Measurements from ENCODE around the gene RAD51B. TPM values are rescaled to one million over a fixed set of nuclear protein-coding genes. Genes with fewer than 3 reads are reported as not detected.
A peak's percentile ranks its signal among the peaks of the same experiment; 100 is the strongest.

Gene RAD51B
- total and polyA plus RNA-seq, 2 of the 13 experiments (the other 11 are each of a cell fraction or from before 2014, with no cell fraction given): 7.0 to 9.5 TPM

DNA sequence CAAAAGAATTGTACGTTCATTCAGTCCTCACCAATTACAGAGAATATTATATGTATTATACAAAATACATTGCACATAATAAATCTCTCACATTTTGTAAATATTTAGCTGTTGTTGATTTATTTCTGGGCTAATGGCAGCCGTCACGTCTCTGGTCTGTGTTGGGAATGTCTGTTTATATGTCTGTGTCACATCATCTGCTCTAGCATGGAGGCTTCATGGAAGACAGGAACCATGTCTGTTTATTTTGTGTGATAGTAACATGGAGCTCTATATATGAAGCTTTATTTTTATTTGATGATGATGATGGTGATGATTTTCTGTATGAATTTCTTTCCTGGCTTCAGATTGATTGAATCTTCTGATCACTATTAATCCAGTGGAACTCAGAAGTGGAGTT, 138.4 kb downstream of the RAD51B start (continued):
- no peak for TF ChIP-seq POLR2AphosphoS5 (IDR thresholded peaks at IDR 0.05; ENCODE audit: low read depth, low read length)

DNA sequence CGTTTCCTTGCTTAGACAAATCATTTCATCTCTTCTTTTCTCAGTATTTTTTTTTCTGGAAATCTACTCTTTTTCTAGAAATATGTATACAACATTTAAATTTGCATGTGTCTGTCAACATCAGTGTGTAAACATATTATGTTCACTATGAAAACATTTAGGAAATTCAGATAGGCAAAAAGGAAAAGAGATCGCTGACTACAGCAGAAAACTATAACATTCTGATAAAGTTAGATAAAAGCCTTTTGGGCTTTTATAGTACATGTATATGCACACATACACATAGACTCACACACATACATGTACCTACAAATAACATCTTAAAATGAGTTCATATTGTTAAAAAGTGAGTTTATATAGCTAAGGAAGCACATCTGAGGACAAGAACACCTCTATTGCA, 142.1 kb downstream of the RAD51B start:
- no peak overlapping the region for H3K27ac ChIP-seq (ENCODE audit: extremely low read length, insufficient read depth, low read length)
- no peak for FAIRE-seq
- ATAC-seq: no peak

DNA sequence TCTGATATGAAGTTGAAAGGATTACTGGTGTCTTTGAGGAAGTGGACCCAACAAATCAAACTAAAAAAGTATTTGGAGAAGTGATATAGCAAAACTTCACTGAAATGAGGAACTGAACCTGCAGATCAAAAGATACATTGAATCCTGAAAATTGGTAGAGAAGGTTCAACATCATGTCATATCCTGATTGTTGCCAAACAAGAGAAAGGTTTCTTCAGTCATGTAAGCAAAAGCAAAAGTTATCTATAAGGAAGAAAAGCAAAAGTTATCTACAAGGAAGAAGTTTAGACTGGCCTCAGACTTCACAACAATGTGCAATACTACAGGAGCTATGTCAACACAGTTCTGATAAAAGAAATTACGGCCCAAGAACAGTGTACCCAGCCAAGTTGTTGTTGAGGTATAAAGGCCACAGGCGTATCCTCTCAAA, 142.7 kb downstream of the RAD51B start:
- BruUV-seq (replicated peaks): no TSS peak
- Histone ChIP-seq H3K9me3 (ENCODE audit: low read length) (no peaks in the 10 kb centered on the region), H3K27ac (ENCODE audit: extremely low read length, insufficient read depth, low read length) (no peak overlapping the region), H3K4me1 (ENCODE audit: insufficient read depth, low read length) (peaks cover 8% of the 10 kb centered on the region), H3K9ac (ENCODE audit: insufficient read depth, low read depth, low read length) (no peak overlapping the region), H3K4me2 (ENCODE audit: low read depth, low read length) (no peak overlapping the region), H3K36me3 (replicated peaks in 1 of 2; ENCODE audit: control insufficient read depth in 1 of 2, insufficient read depth in 2 of 2, low read length in 2 of 2) (no peaks in the 10 kb centered on the region), H3K79me2 (ENCODE audit: insufficient read depth, low read length) (no peaks in the 10 kb centered on the region), H4K20me1 (ENCODE audit: insufficient read depth, low read length) (no peaks in the 10 kb centered on the region), H3K4me3 (replicated peaks in 1 of 3; ENCODE audit: insufficient read depth in 1 of 3, low read depth in 2 of 3, low read length in 3 of 3) (no peak overlapping the region), H3K27me3 (ENCODE audit: control insufficient read depth in 1 of 2, insufficient read depth in 2 of 2, low read length in 2 of 2) (no peaks in the 10 kb centered on the region), H2AFZ (ENCODE audit: low read length) (no peak overlapping the region)
- 89% methylated on average over 2 of the region's 2 CpGs for whole genome bisulfite sequencing (ENCODE audit: low lambda C conversion rate)
- ATAC-seq (no peak), FAIRE-seq (no peak), DNase-seq (ENCODE audit: low spot score) (no peak)
- in situ Hi-C loops (cut with HindIII; ENCODE audit: extremely low pct_ligation_motif_present, low pct_unique_long_range_greater_than_20kb) (no loop called here), intact Hi-C loops (cut with micrococcal nuclease; ENCODE audit: unreplicated experiment) (no loop called here)
- TF ChIP-seq, protein P1, sequence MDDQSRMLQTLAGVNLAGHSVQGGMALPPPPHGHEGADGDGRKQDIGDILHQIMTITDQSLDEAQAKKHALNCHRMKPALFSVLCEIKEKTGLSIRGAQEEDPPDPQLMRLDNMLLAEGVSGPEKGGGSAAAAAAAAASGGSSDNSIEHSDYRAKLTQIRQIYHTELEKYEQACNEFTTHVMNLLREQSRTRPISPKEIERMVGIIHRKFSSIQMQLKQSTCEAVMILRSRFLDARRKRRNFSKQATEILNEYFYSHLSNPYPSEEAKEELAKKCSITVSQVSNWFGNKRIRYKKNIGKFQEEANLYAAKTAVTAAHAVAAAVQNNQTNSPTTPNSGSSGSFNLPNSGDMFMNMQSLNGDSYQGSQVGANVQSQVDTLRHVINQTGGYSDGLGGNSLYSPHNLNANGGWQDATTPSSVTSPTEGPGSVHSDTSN (CRISPR knock-in tag; IDR thresholded peaks at IDR 0.05; ENCODE audit: borderline replicate concordance): no peak
- TF ChIP-seq GTF3A (CRISPR knock-in tag; conservative IDR thresholded peaks at IDR 0.05) (no peak), AGO2 (optimal IDR thresholded peaks at IDR 0.05; ENCODE audit: low read depth, low read length) (no peak), EP300 (IDR thresholded peaks at IDR 0.05; ENCODE audit: low read depth in 2 of 2, low read length in 2 of 2) (no peak), EP300 (CRISPR knock-in tag; IDR thresholded peaks at IDR 0.05; ENCODE audit: borderline replicate concordance) (no peak), ZNF720 (CRISPR knock-in tag; IDR thresholded peaks at IDR 0.05) (no peak), ZBTB1 (CRISPR knock-in tag; IDR thresholded peaks at IDR 0.05; ENCODE audit: borderline replicate concordance) (no peak), ZNF468 (CRISPR knock-in tag; IDR thresholded peaks at IDR 0.05) (no peak), IRF2 (CRISPR knock-in tag; IDR thresholded peaks at IDR 0.05) (no peak), TEAD3 (CRISPR knock-in tag; optimal IDR thresholded peaks at IDR 0.05; ENCODE audit: borderline replicate concordance) (no peak)
- TF ChIP-seq, protein P2, sequence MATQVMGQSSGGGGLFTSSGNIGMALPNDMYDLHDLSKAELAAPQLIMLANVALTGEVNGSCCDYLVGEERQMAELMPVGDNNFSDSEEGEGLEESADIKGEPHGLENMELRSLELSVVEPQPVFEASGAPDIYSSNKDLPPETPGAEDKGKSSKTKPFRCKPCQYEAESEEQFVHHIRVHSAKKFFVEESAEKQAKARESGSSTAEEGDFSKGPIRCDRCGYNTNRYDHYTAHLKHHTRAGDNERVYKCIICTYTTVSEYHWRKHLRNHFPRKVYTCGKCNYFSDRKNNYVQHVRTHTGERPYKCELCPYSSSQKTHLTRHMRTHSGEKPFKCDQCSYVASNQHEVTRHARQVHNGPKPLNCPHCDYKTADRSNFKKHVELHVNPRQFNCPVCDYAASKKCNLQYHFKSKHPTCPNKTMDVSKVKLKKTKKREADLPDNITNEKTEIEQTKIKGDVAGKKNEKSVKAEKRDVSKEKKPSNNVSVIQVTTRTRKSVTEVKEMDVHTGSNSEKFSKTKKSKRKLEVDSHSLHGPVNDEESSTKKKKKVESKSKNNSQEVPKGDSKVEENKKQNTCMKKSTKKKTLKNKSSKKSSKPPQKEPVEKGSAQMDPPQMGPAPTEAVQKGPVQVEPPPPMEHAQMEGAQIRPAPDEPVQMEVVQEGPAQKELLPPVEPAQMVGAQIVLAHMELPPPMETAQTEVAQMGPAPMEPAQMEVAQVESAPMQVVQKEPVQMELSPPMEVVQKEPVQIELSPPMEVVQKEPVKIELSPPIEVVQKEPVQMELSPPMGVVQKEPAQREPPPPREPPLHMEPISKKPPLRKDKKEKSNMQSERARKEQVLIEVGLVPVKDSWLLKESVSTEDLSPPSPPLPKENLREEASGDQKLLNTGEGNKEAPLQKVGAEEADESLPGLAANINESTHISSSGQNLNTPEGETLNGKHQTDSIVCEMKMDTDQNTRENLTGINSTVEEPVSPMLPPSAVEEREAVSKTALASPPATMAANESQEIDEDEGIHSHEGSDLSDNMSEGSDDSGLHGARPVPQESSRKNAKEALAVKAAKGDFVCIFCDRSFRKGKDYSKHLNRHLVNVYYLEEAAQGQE (IDR thresholded peaks at IDR 0.05; ENCODE audit: borderline replicate concordance in 1 of 2, low read depth in 1 of 2, low read length in 2 of 2): no peak
- CTCF ChIA-PET (ENCODE audit: low intra/inter-chr PET ratio, low total read pairs): no interaction called here
- POLR2A ChIA-PET: no interaction called here

More for the DNA sequence above, 142.1 kb downstream of the RAD51B start:
- Histone ChIP-seq H3K4me1 (ENCODE audit: insufficient read depth, low read length) (peaks cover 8% of the 10 kb centered on the region), H3K27me3 (ENCODE audit: control insufficient read depth in 1 of 2, insufficient read depth in 2 of 2, low read length in 2 of 2) (no peaks in the 10 kb centered on the region), H3K79me2 (ENCODE audit: insufficient read depth, low read length) (no peaks in the 10 kb centered on the region), H3K9me3 (ENCODE audit: low read length) (no peaks in the 10 kb centered on the region), H4K20me1 (ENCODE audit: insufficient read depth, low read length) (no peaks in the 10 kb centered on the region), H3K4me2 (ENCODE audit: low read depth, low read length) (no peak overlapping the region), H2AFZ (ENCODE audit: low read length) (no peak overlapping the region), H3K4me3 (replicated peaks in 1 of 3; ENCODE audit: insufficient read depth in 1 of 3, low read depth in 2 of 3, low read length in 3 of 3) (no peak overlapping the region), H3K9ac (ENCODE audit: insufficient read depth, low read depth, low read length) (no peak overlapping the region), H3K36me3 (replicated peaks in 1 of 2; ENCODE audit: control insufficient read depth in 1 of 2, insufficient read depth in 2 of 2, low read length in 2 of 2) (no peaks in the 10 kb centered on the region)
- ChIA-PET POLR2A (no interaction called here), CTCF (ENCODE audit: low intra/inter-chr PET ratio, low total read pairs) (no interaction called here)
- in situ Hi-C loops (cut with HindIII; ENCODE audit: extremely low pct_ligation_motif_present, low pct_unique_long_range_greater_than_20kb): no loop called here
- peak; percentile 29; the same call in 1 of the 2 replicates for TF ChIP-seq MAFF (IDR thresholded peaks at IDR 0.05; ENCODE audit: low read depth, low read length)
- TF ChIP-seq NFYB (CRISPR knock-in tag; IDR thresholded peaks at IDR 0.05): no peak
- TF ChIP-seq MAFK (conservative IDR thresholded peaks at IDR 0.05 in 1 of 2, IDR thresholded peaks at IDR 0.05 in 1 of 2; ENCODE audit: low read length in 2 of 2): peak; percentile 58 to 71; a peak in 2 of 4 replicates
- no peak for TF ChIP-seq SNAI1 (CRISPR knock-in tag; IDR thresholded peaks at IDR 0.05; ENCODE audit: borderline replicate concordance)
- intact Hi-C loops (cut with micrococcal nuclease; ENCODE audit: unreplicated experiment): no loop called here
- WGBS (ENCODE audit: low lambda C conversion rate): 94% methylated on average over 2 of the region's 2 CpGs
- no peak for DNase-seq (ENCODE audit: low spot score)
- no TSS peak for BruUV-seq (replicated peaks)

Data from HepG2 (cell line).